IMR-90 (cell line): ENCODE results near the gene ARHGAP19. TPM values are rescaled to one million over a fixed set of nuclear protein-coding genes. Genes with fewer than 3 reads are reported as not detected.

Experiments used
- ATAC-seq: fragments of 200-7000 bp; cut with Tn5 transposase; 2 replicates; pipeline ENCODE4 v1.9.1; 2020; ENCODE audit warnings: low read depth, mild to moderate bottlenecking, moderate library complexity
- BruUV-seq: library from RNA; stranded (reverse); fragments of 400-500 nt; replicated peaks from 2 replicates; lab custom pipeline; 2021; lab: Mats Ljungman, UMichigan
- CTCF ChIA-PET: fragments of 300-600 bp; formaldehyde crosslinking; extraction: SDS; loops from one replicate; lab custom pipeline; 2021; ENCODE audit warnings: antibody characterized with exemption; lab: Yijun Ruan, JAX
- POLR2A ChIA-PET: fragments of 300-600 bp; sonication (Branson Sonifier 250); formaldehyde crosslinking; loops from one replicate; lab custom pipeline; 2022; ENCODE audit warnings: antibody characterized with exemption; ENCODE audit not compliant: unreplicated experiment; lab: Charles Lee
- DNase-seq: peaks from one replicate; pipeline ENCODE4 v3.0.0; 2013
- H2AFZ ChIP-seq: replicated peaks from 2 replicates; pipeline ENCODE3; 2013; ENCODE audit warnings: low read length, mild to moderate bottlenecking; ENCODE audit not compliant: poor library complexity
- H2AK5ac ChIP-seq: 2 replicates; pipeline ENCODE4 v1.6.1; 2013; ENCODE audit warnings: low read depth, low read length, inconsistent platforms
- H2AK9ac ChIP-seq: replicated peaks from 2 replicates; pipeline ENCODE3; 2013; ENCODE audit warnings: mild to moderate bottlenecking, low read depth, low read length, moderate library complexity; ENCODE audit not compliant: poor library complexity
- H2BK120ac ChIP-seq: 2 replicates; pipeline ENCODE4 v1.6.1; 2013; ENCODE audit warnings: low read depth, low read length, inconsistent platforms
- H2BK15ac ChIP-seq: 3 replicates; pipeline ENCODE4 v1.6.1; 2013; ENCODE audit warnings: low read depth, low read length, inconsistent platforms
- H2BK20ac ChIP-seq: 2 replicates; pipeline ENCODE4 v1.6.1; 2013; ENCODE audit warnings: low read depth, mild to moderate bottlenecking, inconsistent platforms, low read length, moderate library complexity
- H2BK5ac ChIP-seq: 2 replicates; pipeline ENCODE4 v1.6.1; 2013; ENCODE audit warnings: mild to moderate bottlenecking, low read depth, low read length, inconsistent platforms; ENCODE audit not compliant: poor library complexity, severe bottlenecking
- H3K14ac ChIP-seq: replicated peaks from 2 replicates; pipeline ENCODE4 v1.6.1; 2013; ENCODE audit warnings: low read depth, low read length, inconsistent platforms
- H3K18ac ChIP-seq: 2 replicates; pipeline ENCODE4 v1.6.1; 2013; ENCODE audit warnings: low read depth, low read length, control low read depth
- H3K23ac ChIP-seq: 2 replicates; pipeline ENCODE4 v1.6.1; 2013; ENCODE audit warnings: low read depth, low read length, inconsistent platforms
- H3K27ac ChIP-seq: 2 replicates; pipeline ENCODE4 v1.5.1; 2013; ENCODE audit warnings: mild to moderate bottlenecking, control low read depth, low read length; ENCODE audit not compliant: insufficient read depth
- H3K27me3 ChIP-seq: 2 replicates; pipeline ENCODE4 v1.6.1; 2013; ENCODE audit warnings: low read length; ENCODE audit not compliant: control insufficient read depth, insufficient read depth
- H3K36me3 ChIP-seq: 2 replicates; pipeline ENCODE4 v1.6.1; 2013; ENCODE audit warnings: low read length, mixed read lengths; ENCODE audit not compliant: control insufficient read depth, insufficient read depth
- H3K4ac ChIP-seq: 2 replicates; pipeline ENCODE4 v1.6.1; 2013; ENCODE audit warnings: low read depth, low read length, inconsistent platforms
- H3K4me1 ChIP-seq: 2 replicates; pipeline ENCODE4 v1.6.1; 2013; ENCODE audit warnings: low read length, mixed read lengths; ENCODE audit not compliant: control insufficient read depth, insufficient read depth
- H3K4me2 ChIP-seq: 2 replicates; pipeline ENCODE4 v1.6.1; 2013; ENCODE audit warnings: low read depth, mild to moderate bottlenecking, control low read depth, low read length, moderate library complexity
- H3K4me3 ChIP-seq: 2 replicates; pipeline ENCODE4 v1.5.1; 2013; ENCODE audit warnings: low read depth, mild to moderate bottlenecking, control low read depth, low read length, moderate library complexity; ENCODE audit not compliant: insufficient read depth
- H3K56ac ChIP-seq: 2 replicates; pipeline ENCODE4 v1.6.1; 2013; ENCODE audit warnings: low read length, inconsistent platforms; ENCODE audit not compliant: insufficient read depth; ENCODE audit errors: extremely low read depth
- H3K79me1 ChIP-seq, 2 experiments: 2 replicates each; pipeline ENCODE4 v1.6.1; 2013; ENCODE audit warnings: low read length in 2 of 2, inconsistent platforms in 1 of 2, low read depth in 1 of 2
- H3K9ac ChIP-seq: 2 replicates; pipeline ENCODE4 v1.6.1; 2013; ENCODE audit warnings: low read depth, low read length, control low read depth
- H3K9me1 ChIP-seq: 2 replicates; pipeline ENCODE4 v1.6.1; 2013; ENCODE audit warnings: low read length, inconsistent platforms; ENCODE audit not compliant: insufficient read depth
- H3K9me3 ChIP-seq: 2 replicates; pipeline ENCODE4 v1.6.1; 2013; ENCODE audit warnings: low read length; ENCODE audit not compliant: control insufficient read depth, insufficient read depth
- H4K20me1 ChIP-seq: 2 replicates; pipeline ENCODE4 v1.6.1; 2013; ENCODE audit warnings: low read length, inconsistent platforms; ENCODE audit not compliant: insufficient read depth
- H4K5ac ChIP-seq: 2 replicates; pipeline ENCODE4 v1.6.1; 2013; ENCODE audit warnings: mild to moderate bottlenecking, low read depth, low read length, control low read depth
- H4K8ac ChIP-seq, 2 experiments: 2 replicates each; pipeline ENCODE4 v1.6.1; 2013; ENCODE audit warnings: low read depth in 2 of 2, low read length in 2 of 2, control low read depth in 1 of 2, inconsistent platforms in 1 of 2
- H4K91ac ChIP-seq: 2 replicates; pipeline ENCODE4 v1.6.1; 2013; ENCODE audit warnings: low read depth, low read length, inconsistent platforms; ENCODE audit not compliant: insufficient read depth
- BHLHE40 ChIP-seq: fragments of 150-350 bp; IDR thresholded peaks from 2 replicates; pipeline ENCODE4 v1.6.1; 2016; ENCODE audit warnings: mild to moderate bottlenecking, low read depth, low read length
- CHD1 ChIP-seq: IDR thresholded peaks from 2 replicates; pipeline ENCODE4 v1.6.1; 2012; ENCODE audit warnings: low read depth, low read length, improper control_type of control experiment
- RCOR1 ChIP-seq: IDR thresholded peaks from 2 replicates; pipeline ENCODE4 v1.6.1; 2012; ENCODE audit warnings: mild to moderate bottlenecking, low read length, improper control_type of control experiment; ENCODE audit not compliant: insufficient replicate concordance
- RFX5 ChIP-seq: IDR thresholded peaks from 2 replicates; pipeline ENCODE4 v1.8.0; 2012; ENCODE audit warnings: low read depth, mild to moderate bottlenecking, low read length, moderate library complexity
- WGBS, 2 experiments: methylation state at CpG; one replicate each; pipeline versions ENCODE4 v1.1.5 to v1.1.7; 2013; ENCODE audit warnings: missing lambda C conversion rate in 2 of 2; ENCODE audit not compliant: insufficient read length in 1 of 2; ENCODE audit errors: extremely low coverage in 2 of 2; 5-methylcytosine and 5-hydroxymethylcytosine counted together
- dilution Hi-C: fragments of 300-500 bp; cut with HindIII; formaldehyde crosslinking; loops from one replicate; pipeline ENCODE4 v1.14.3; 2018; ENCODE audit warnings: low sequenced_read_pairs; ENCODE audit not compliant: unreplicated experiment
- in situ Hi-C: fragments of 300-500 bp; cut with MboI; formaldehyde crosslinking; loops from 3 replicates; pipeline ENCODE4 v1.14.3; 2019; ENCODE audit warnings: low sequenced_read_pairs, inconsistent platforms, mixed read lengths
- intact Hi-C: fragments of 100-400 bp; cut with micrococcal nuclease; formaldehyde crosslinking; loops from 2 replicates; pipeline ENCODE4 v1.10.0; 2022
- polyA plus RNA-seq, 3 experiments: library from polyadenylated mRNA; depleted of rRNA; stranded (reverse); fragments of >200 nt; gene quantifications; 2 replicates each; pipeline ENCODE4 v1.2.3, GENCODE V29; 2012; ENCODE audit warnings: low replicate concordance in 1 of 3
- total RNA-seq: library from RNA; depleted of rRNA; stranded (reverse); fragments of >200 nt; gene quantifications from 2 replicates; pipeline ENCODE4 v1.2.3, GENCODE V29; 2012
- TF ChIP-seq, protein P1 (sequence below): fragments of 150-350 bp; IDR thresholded peaks from 2 replicates; pipeline ENCODE4 v1.6.1; 2017; ENCODE audit warnings: mild to moderate bottlenecking, antibody characterized with exemption, low read length, low read depth

The ARHGAP19 gene
- total and polyA plus RNA-seq, 2 of the 4 experiments (the other 2 are of a cell fraction) = 6.3 to 7.0 TPM

DNA sequence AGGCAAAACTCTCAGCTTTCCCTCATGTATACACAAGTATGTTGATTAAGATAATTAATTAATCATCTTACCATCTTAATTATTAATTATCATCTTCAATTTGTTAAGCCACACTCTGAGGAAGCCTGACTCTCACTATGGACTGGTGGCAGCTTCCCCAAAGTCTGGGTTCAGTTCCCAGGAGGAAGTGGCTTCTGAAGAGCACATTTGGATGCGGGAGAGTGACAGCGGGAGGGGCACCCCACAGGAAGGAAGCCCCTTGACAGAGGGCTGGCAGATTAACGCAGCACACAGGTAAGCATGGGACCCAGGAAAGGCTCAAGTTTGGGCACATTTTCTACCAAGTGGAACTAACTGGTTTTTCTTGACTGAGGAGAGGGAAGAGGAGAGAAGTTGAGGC, 93.3 kb downstream of the ARHGAP19 start:
- dilution Hi-C loops (no loop called here), intact Hi-C loops (no loop called here), in situ Hi-C loops (no loop called here)
- Histone ChIP-seq H3K23ac (no peak overlapping the region), H3K4me1 (no peaks in the 10 kb centered on the region), H3K27ac (no peak overlapping the region), H2AFZ (no peak overlapping the region), H2BK20ac (no peak overlapping the region), H2BK5ac (no peak overlapping the region), H2AK5ac (no peak overlapping the region), H3K14ac (no peak overlapping the region), H3K9ac (no peak overlapping the region), H2BK15ac (no peak overlapping the region), H3K36me3 (no peaks in the 10 kb centered on the region), H3K79me1 (no peaks in the 10 kb centered on the region), H3K18ac (no peak overlapping the region), H2BK120ac (no peak overlapping the region), H4K91ac (no peak overlapping the region), H3K9me1 (no peaks in the 10 kb centered on the region), H4K8ac (no peak overlapping the region), H3K4me2 (no peak overlapping the region), H3K4me3 (no peak overlapping the region), H4K5ac (no peak overlapping the region), H3K9me3 (no peaks in the 10 kb centered on the region), H3K4ac (no peak overlapping the region), H4K20me1 (no peaks in the 10 kb centered on the region), H3K27me3 (peaks cover 42% of the 10 kb centered on the region), H2AK9ac (no peak overlapping the region), H3K56ac (no peak overlapping the region)
- no TSS peak for BruUV-seq
- CTCF ChIA-PET = interaction anchor here (1.1 to 3.0 kb wide), 2 partner anchors 10 to 127 kb away, joined by 5 to 24 read pairs; no protein-coding TSS in a partner anchor
- POLR2A ChIA-PET = no interaction called here
- ATAC-seq (no peak), DNase-seq (no peak)
- TF ChIP-seq RCOR1 = no peak
- TF ChIP-seq RFX5 = no peak
- no peak for TF ChIP-seq BHLHE40
- TF ChIP-seq, protein P1, sequence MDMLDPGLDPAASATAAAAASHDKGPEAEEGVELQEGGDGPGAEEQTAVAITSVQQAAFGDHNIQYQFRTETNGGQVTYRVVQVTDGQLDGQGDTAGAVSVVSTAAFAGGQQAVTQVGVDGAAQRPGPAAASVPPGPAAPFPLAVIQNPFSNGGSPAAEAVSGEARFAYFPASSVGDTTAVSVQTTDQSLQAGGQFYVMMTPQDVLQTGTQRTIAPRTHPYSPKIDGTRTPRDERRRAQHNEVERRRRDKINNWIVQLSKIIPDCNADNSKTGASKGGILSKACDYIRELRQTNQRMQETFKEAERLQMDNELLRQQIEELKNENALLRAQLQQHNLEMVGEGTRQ = no peak
- no peak for TF ChIP-seq CHD1
- WGBS, 2 experiments = 56% methylated on average over 2 of the region's 3 CpGs; no CpG with 5 or more reads in 1 of the 2 experiments
